Transverse colon (tissue), 4 donors: Measurements from ENCODE around the gene C1orf167. TPM values are rescaled to one million over a fixed set of nuclear protein-coding genes. Genes with fewer than 3 reads are reported as not detected.

ENCODE experiments used
- DNase-seq: peaks from one replicate; pipeline ENCODE4 v3.0.0-alpha.2; 2019
- H3K27ac ChIP-seq, 4 donors: fragments of 200-600 bp; sonication (generic); 2 replicates each; pipeline ENCODE4 v1.5.1; 2016 to 2018; ENCODE audit warnings: inconsistent platforms in 4 of 4
- H3K27me3 ChIP-seq: fragments of 200-600 bp; sonication (generic); 2 replicates; pipeline ENCODE4 v1.5.1; 2017; ENCODE audit warnings: inconsistent platforms
- H3K36me3 ChIP-seq, 4 donors: fragments of 200-600 bp; sonication (generic); 2 replicates each; pipeline ENCODE4 v1.5.1; 2017 to 2019; ENCODE audit warnings: inconsistent platforms in 4 of 4
- H3K4me1 ChIP-seq, 4 donors: fragments of 200-600 bp; sonication (generic); 2 replicates each; pipeline ENCODE4 v1.5.1; 2017 to 2020; ENCODE audit warnings: inconsistent platforms in 4 of 4
- H3K4me3 ChIP-seq, 4 donors: fragments of 200-600 bp; sonication (generic); 1 replicate in 1 of 4; 2 replicates in 3 of 4; pipeline versions ENCODE4 v1.5.1 to v1.6.1; 2017 to 2019; ENCODE audit warnings: inconsistent platforms in 4 of 4
- H3K9me3 ChIP-seq, 2 donors: fragments of 200-600 bp; sonication (generic); 2 replicates each; pipeline ENCODE4 v1.5.1; 2017 to 2019; ENCODE audit warnings: inconsistent platforms in 2 of 2
- EP300 ChIP-seq: sonication (generic); formaldehyde crosslinking; IDR thresholded peaks from one replicate; pipeline ENCODE4 v1.6.1; 2017; ENCODE audit warnings: antibody characterized with exemption, low read depth
- POLR2A ChIP-seq: fragments of 450-650 bp; IDR thresholded peaks from one replicate; pipeline ENCODE4 v1.6.1; 2016; ENCODE audit warnings: antibody characterized with exemption, mild to moderate bottlenecking, moderate library complexity
- POLR2AphosphoS5 ChIP-seq, 3 donors: sonication (generic); formaldehyde crosslinking; IDR thresholded peaks; one replicate each; pipeline ENCODE4 v1.6.1; 2016; ENCODE audit warnings: antibody characterized with exemption in 3 of 3
- WGBS, 2 donors: methylation state at CpG; one replicate each; pipeline ENCODE4 v1.1.5; 2018; ENCODE audit warnings: low coverage in 1 of 2; 5-methylcytosine and 5-hydroxymethylcytosine counted together
- in situ Hi-C, 4 donors: fragments of 200-750 bp; cut with MboI; loops; one replicate each; pipeline versions ENCODE4 v1.15.0 to v1.15.1; 2017; ENCODE audit warnings: low sequenced_read_pairs in 3 of 4, low pct_ligation_motif_present in 1 of 4, low pct_unique_long_range_greater_than_20kb in 1 of 4
- intact Hi-C: fragments of 100-400 bp; cut with DNase I; formaldehyde crosslinking; loops from one replicate; pipeline ENCODE4 v1.15.1; 2023; ENCODE audit warnings: low total_unique reads
- total RNA-seq, 4 donors: library from RNA; depleted of rRNA; stranded (reverse); fragments of >200 nt; gene quantifications; one replicate each; pipeline ENCODE4 v1.1.0, GENCODE V29; 2016
- TF ChIP-seq, protein P1 (sequence below), 5 experiments: fragments of 200-600 bp in 3 of 5; fragments of 450-650 bp in 2 of 5; sonication (generic) in 3 of 5; IDR thresholded peaks; 1 replicate in 2 of 5; 2 replicates in 3 of 5; pipeline ENCODE4 v1.5.1; 2016 to 2017; ENCODE audit warnings: antibody characterized with exemption in 5 of 5, inconsistent platforms in 3 of 5, mild to moderate bottlenecking in 2 of 5, moderate library complexity in 1 of 5

The C1orf167 gene
- total RNA-seq, 4 donors from 2014 or later, result 0.48 TPM; not detected in 3

- TF ChIP-seq, protein P1, sequence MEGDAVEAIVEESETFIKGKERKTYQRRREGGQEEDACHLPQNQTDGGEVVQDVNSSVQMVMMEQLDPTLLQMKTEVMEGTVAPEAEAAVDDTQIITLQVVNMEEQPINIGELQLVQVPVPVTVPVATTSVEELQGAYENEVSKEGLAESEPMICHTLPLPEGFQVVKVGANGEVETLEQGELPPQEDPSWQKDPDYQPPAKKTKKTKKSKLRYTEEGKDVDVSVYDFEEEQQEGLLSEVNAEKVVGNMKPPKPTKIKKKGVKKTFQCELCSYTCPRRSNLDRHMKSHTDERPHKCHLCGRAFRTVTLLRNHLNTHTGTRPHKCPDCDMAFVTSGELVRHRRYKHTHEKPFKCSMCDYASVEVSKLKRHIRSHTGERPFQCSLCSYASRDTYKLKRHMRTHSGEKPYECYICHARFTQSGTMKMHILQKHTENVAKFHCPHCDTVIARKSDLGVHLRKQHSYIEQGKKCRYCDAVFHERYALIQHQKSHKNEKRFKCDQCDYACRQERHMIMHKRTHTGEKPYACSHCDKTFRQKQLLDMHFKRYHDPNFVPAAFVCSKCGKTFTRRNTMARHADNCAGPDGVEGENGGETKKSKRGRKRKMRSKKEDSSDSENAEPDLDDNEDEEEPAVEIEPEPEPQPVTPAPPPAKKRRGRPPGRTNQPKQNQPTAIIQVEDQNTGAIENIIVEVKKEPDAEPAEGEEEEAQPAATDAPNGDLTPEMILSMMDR (IDR thresholded peaks at IDR 0.05), result no peak
- no peak for TF ChIP-seq POLR2A
- no peak for TF ChIP-seq POLR2AphosphoS5 (IDR thresholded peaks at IDR 0.05)
- no peak for TF ChIP-seq EP300
- no peak overlapping the region for H3K4me3 ChIP-seq
- H3K27me3 ChIP-seq, result no peaks in the 10 kb centered on the region
- H3K36me3 ChIP-seq, result no peaks in the 10 kb centered on the region
- in situ Hi-C loops (no loop called here), intact Hi-C loops (no loop called here)
- H3K27ac ChIP-seq, result no peak overlapping the region
- no peaks in the 10 kb centered on the region for H3K9me3 ChIP-seq
- WGBS, 2 donors, result 45% methylated on average over 6 of the region's 8 CpGs; no CpG with 5 or more reads in 1 of the 2 donors
- no peak for DNase-seq
- H3K4me1 ChIP-seq, result no peaks in the 10 kb centered on the region
Observed at GRCh38 chr1:11777658-11778322, 15.8 kb downstream of the C1orf167 start.

DNA sequence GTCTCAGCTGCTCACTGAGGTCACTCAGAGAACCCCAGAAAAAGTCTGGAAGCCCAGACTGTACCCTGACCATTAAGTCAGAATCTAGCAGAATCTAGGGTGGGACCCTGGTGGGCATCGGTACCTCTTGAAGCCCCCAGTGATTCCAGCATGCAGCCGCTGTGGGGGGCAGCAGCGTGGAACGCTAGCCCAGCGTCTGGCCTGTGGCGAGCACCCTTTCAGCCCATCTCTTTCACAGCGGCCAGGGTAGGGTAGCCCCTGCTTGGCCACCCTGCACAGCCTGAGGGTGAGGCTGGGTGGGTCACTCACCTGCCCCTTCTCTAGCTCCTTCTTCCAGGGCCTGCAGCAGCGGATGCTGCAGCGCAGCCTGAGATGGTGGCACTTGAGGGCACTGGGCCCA is 16.3 kb downstream of the C1orf167 start:
- Histone ChIP-seq H3K4me3 (no peak overlapping the region), H3K9me3 (no peaks in the 10 kb centered on the region), H3K4me1 (no peaks in the 10 kb centered on the region), H3K36me3 (no peaks in the 10 kb centered on the region), H3K27me3 (no peaks in the 10 kb centered on the region), H3K27ac (no peak overlapping the region)
- in situ Hi-C loops (no loop called here), intact Hi-C loops (no loop called here)
- no peak for DNase-seq
- 93% methylated on average over 5 of the region's 9 CpGs; no CpG with 5 or more reads in 1 of the 2 donors for WGBS, 2 donors
- no peak for TF ChIP-seq POLR2A
- TF ChIP-seq, protein P1 (IDR thresholded peaks at IDR 0.05), result no peak
- no peak for TF ChIP-seq EP300
- no peak for TF ChIP-seq POLR2AphosphoS5 (IDR thresholded peaks at IDR 0.05)

GRCh38 chr1:11778844-11779623 is 17.0 kb downstream of the C1orf167 start:
- intact Hi-C loops, result no loop called here
- no peak for DNase-seq
- H3K4me3 ChIP-seq, result no peak overlapping the region
- WGBS, 2 donors, result 90 to 93% methylated on average over 2 to 14 of the region's 15 CpGs
- in situ Hi-C loops, result no loop called here
- no peaks in the 10 kb centered on the region for H3K4me1 ChIP-seq
- H3K36me3 ChIP-seq, result no peaks in the 10 kb centered on the region
- TF ChIP-seq EP300 (no peak), POLR2AphosphoS5 (IDR thresholded peaks at IDR 0.05) (no peak), POLR2A (no peak)
- TF ChIP-seq, protein P1 (IDR thresholded peaks at IDR 0.05), result no peak
- H3K27me3 ChIP-seq, result no peaks in the 10 kb centered on the region
- no peak overlapping the region for H3K27ac ChIP-seq
- no peaks in the 10 kb centered on the region for H3K9me3 ChIP-seq

DNA sequence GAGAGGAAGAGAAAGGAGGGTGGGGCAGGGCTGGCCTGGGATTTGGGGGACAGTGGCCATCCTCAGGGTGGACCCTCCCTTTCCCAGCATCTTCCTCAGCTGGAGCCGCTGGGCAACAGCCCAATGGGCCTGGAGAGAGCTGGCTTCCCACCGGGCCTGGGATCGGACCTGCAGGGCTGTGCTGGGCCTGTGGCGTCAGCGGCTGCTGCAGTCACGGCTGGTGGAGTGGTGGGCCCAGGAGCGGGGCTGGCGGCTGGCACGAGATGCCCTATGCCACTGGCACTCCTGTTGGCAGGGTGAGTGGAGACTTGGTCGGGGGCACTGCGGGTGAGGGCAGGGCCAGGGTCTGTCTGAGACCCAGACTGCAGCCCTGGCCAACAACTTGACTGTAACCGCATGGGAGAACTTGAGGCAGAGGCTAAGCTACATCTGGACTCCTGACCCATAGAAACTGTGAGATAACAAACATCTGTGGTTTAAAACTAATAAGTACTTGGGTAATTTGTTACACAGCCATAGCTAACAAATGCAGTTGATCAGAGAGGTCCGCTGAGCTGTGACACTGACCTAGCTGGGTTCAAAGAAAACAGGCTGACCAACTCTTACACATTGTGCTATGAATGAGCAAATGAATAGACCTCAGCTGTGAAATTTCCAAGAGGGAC is 17.9 kb downstream of the C1orf167 start:
- Histone ChIP-seq H3K36me3 (no peaks in the 10 kb centered on the region), H3K4me1 (peaks cover 2 to 5% (median 2%) of the 10 kb centered on the region in 4 donors), H3K9me3 (no peaks in the 10 kb centered on the region), H3K27ac (no peak overlapping the region), H3K27me3 (no peaks in the 10 kb centered on the region), H3K4me3 (no peak overlapping the region)
- TF ChIP-seq, protein P1 (IDR thresholded peaks at IDR 0.05), result no peak
- no peak for TF ChIP-seq POLR2AphosphoS5 (IDR thresholded peaks at IDR 0.05)
- no peak for TF ChIP-seq POLR2A
- TF ChIP-seq EP300, result no peak
- in situ Hi-C loops, result no loop called here
- no peak for DNase-seq
- intact Hi-C loops, result no loop called here
- WGBS, 2 donors, result 85 to 100% methylated on average over 1 to 13 of the region's 13 CpGs
